Activated CD8-positive, alpha-beta memory T cell treated with anti-CD3 and anti-CD28 coated beads for 1 hour (primary cell): ENCODE results near the gene FKBP2.

Experiments used
- DNase-seq, 2 donors: peaks; one replicate each; pipeline ENCODE4 v3.0.0-alpha.2; 2020; ENCODE audit warnings: low read depth in 1 of 2; ENCODE audit errors: extremely low read depth in 1 of 2

The FKBP2 gene

DNA sequence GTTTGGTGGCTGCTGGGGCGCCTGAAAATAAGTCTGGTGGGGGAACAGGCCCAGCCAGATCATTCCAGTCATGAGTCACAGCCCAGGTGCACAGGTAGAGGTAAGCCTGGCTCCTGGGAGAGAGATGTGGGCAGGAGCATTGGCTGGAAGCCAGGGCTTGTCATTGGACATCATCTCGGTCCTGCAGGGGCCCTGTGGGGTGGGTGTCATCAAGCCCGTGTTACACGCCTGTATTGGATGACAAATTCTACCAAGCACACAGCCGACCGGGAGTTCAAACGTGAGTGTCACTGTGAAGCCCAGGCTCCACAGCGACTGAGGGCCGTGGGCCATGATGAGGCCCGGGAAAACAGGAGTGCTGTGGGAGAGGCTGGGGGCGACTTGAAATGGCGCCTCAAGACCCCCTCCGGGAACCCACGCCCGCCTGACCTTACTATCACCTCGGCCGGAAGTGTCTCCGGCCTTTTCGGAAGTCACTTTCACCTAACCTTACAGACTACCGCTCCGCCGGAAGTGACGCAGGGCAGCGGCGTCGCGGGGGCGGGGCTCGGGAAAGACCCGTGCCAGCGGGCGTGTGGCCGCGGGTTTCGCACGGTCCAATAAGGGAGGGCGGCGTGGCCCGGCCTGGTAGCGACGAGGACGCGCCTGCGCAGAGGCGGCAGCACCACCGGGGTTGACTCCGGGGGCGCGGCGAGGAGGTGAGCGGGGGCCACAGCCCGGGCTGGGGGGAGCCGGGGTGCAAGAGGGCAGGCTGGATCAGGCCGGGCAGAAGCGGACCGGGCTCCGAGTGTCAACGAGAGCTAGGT, at the start of gene FKBP2:
Gene FKBP2 (plus strand): TSS at position 661 of the 806 bp plus-strand sequence. CDS start 1,293 bp downstream, outside the sequence.
- peak; percentile 92 to 97 for DNase-seq

- DNase-seq: no peak
Measured at GRCh38 chr11:64192434-64192833, 48.5 kb upstream of the FKBP2 start.

GRCh38 chr11:64196626-64197025, 44.3 kb upstream of the FKBP2 start:
- DNase-seq: no peak

GRCh38 chr11:64198511-64198910, 42.4 kb upstream of the FKBP2 start:
- no peak for DNase-seq

DNA sequence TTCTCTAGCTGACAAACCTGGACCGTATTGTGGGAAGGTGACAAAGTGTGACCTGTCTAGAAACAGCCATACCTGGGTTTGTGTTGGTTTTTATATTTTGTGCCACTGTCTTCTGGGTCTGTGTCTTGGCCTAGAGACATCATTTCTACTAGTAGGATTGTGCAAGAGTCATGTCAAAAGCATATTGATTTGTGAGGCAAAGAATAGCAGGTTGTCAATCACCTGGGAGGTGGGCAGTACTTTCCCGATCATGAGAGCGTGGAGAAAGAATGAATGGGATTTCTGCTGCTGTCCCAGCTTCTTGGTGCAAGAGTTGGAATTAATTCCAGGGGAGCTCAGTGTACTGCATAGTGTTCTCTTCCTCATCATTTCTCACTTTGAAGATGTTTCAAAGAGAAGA, 39.4 kb upstream of the FKBP2 start:
- DNase-seq: no peak

GRCh38 chr11:64202992-64203391, 37.9 kb upstream of the FKBP2 start:
- DNase-seq: no peak

DNA sequence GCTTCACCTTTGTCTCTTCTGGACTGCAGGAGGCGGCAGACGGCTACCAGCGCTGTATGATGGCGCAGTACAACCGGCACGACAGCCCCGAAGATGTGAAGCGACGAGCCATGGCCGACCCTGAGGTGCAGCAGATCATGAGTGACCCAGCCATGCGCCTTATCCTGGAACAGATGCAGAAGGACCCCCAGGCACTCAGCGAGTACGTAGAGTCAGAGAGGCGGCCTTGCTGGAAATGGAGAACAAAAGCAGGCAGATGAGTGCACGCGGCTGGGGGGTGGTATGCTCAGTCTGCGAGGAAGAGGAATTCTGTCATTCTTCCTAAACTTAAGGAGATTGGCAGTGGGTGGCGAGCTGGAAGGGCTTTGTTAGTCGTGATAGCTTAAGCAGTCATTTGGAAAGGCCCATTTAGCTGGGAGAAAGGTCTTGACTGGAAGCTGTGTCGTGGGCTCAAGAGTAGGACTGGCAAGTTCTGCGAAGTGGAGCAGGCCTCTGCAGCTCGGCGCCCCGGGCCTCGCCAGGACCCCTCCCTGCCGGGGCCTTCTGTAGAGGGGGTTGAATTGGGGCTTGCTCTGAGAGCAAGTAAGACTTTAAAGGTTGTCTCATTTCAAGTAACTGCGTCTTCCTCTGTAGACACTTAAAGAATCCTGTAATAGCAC, 37.3 kb upstream of the FKBP2 start:
- no peak for DNase-seq

DNA sequence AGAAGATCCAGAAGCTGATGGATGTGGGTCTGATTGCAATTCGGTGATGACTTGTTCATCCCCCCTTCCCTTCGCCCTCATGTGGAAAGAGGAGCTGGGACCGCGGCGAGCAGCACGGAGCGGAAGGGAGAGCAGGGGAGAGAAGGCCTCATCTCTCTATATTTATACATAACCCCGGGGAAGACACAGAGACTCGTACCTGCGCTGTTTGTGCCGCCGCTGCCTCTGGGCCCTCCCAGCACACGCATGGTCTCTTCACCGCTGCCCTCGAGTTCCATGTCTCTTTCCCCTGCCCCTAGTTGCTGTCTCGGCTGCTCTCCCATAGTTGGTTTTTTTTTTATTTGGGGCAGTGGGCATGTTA, 36.8 kb upstream of the FKBP2 start:
- no peak for DNase-seq

- DNase-seq: peak; percentile 68 to 69
Measured at GRCh38 chr11:64204464-64204989, 36.4 kb upstream of the FKBP2 start.

GRCh38 chr11:64206457-64207255, 34.2 kb upstream of the FKBP2 start, which contains the start of gene FERMT3:
TSS of gene FERMT3 (plus strand) at chr11:64206721. CDS start at chr11:64207365, 644 bp downstream.
- peak in 1 of 2 donors; percentile 53 for DNase-seq

DNA sequence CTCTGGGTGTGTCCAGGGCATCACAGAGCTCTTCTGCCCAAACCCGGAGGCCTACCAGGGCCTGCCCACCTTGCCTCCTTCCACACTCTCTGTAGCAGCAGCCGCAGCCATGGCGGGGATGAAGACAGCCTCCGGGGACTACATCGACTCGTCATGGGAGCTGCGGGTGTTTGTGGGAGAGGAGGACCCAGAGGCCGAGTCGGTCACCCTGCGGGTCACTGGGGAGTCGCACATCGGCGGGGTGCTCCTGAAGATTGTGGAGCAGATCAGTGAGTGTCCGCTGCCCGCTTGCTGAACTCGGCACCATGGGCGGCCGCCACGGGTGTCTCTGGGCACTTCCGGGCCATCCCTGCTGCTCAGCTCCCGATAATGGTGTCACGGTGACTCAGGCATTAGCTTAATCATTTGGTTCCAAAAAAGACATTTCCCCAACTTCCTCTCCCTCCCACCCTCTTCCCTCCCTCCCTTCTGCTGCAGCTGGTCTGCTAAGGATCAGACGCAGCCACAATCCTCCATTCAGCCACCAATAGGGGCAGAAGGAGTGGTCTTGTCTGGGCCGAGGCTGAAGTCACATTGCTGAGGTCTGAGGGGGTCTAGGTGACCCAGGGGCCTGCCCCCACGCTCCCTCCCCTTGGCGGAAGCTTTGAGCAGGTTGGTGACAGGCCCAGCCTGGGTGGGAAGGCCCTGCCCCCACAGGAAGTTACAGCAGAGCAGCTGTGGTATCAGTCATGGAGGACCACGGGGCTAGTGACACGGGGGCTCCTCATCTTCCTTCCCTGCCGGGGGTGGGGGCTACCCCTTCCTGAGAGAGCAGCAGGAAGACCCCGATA, 33.4 kb upstream of the FKBP2 start:
- DNase-seq: peak in 1 of 2 donors; percentile 59

GRCh38 chr11:64208086-64208795, 32.7 kb upstream of the FKBP2 start:
- no peak for DNase-seq

DNA sequence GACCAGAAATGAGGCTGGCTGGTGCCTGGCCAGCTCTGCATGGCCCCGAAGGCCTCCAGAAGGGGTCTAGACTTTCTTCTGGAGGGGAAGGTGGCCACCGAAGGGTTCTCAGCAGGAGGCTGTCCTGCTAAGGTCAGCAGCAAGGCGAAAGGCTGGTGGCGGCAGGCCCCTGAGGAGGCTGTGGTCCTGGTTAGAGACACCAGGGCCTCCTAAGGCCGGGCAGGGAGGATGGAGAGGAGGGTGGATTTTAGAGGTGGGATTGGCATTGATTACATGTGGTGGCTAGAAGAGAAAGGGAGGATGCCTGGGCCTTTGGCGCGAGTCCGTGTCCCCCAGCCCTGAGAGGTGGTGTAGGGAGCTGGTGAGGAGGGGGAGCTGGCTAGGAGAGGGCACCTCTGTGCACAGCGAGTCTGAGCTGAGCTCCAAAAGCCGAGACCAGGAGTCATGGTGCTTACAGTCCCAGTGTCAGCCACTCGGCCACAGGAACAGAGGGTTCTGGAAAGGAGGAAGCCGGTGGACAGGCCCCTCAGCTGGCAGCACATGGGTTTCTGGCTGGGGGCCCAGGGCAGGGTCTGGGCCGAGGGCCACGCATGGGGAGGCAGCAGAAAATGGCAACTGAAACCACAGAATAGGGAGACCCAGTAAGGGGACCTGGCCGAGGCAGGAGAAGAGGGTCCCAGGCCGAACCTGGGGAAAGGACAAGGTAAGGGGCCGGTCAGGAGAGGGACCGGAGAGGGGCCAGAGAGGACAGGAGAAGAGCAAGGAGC, 31.9 kb upstream of the FKBP2 start:
- no peak for DNase-seq

DNA sequence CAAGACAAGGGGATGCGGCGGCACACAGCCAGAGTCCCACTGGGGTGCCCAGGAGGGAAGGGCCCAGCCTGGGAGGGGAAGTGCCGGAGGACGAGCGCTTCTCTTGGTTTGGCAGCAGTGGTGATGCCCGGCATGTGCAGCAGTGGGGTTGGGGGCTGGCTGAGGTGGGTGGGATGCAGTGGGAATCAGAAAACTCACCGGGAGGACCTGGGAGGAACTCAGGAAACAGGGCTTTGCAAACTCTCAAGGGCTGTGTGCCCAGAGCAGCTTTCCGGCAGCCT, 31.4 kb upstream of the FKBP2 start:
- DNase-seq: no peak

DNA sequence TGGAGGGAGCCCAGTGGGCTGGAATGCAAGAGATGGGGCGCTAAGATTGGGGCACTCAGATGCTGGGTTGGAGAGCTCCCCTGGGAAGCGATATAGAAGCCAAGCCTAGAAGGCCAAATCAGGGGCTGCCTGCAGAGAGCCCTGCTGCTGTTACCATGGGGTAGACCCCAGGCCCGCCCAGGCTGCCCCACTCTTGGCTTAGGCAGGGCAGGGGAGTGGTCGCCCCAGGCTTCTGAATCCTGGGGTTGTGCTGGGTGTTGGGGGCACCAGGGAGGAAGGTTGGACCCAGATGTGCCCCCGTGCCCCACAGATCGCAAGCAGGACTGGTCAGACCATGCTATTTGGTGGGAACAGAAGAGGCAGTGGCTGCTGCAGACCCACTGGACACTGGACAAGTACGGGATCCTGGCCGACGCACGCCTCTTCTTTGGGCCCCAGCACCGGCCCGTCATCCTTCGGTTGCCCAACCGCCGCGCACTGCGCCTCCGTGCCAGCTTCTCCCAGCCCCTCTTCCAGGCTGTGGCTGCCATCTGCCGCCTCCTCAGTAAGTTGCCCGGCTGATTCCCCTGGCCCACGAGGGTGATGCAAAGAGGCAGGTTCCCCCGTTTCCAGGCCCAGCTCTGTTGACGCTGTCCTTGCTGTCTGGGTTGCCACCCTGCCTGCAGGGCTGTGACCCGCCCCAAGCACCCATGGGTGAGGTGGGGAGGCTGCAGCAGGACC, 30.4 kb upstream of the FKBP2 start:
- no peak for DNase-seq

- no peak for DNase-seq
Measured at GRCh38 chr11:64211181-64211872, 29.6 kb upstream of the FKBP2 start.

GRCh38 chr11:64216879-64217278, 24.0 kb upstream of the FKBP2 start:
- DNase-seq: no peak
